ENCODE results near the gene MAGI2. TPM values are rescaled to one million over a fixed set of nuclear protein-coding genes. Genes with fewer than 3 reads are reported as not detected.

MAGI2 gene
- total and polyA plus RNA-seq, 2 experiments from 2014 or later = 10.4 to 26.4 TPM

DNA sequence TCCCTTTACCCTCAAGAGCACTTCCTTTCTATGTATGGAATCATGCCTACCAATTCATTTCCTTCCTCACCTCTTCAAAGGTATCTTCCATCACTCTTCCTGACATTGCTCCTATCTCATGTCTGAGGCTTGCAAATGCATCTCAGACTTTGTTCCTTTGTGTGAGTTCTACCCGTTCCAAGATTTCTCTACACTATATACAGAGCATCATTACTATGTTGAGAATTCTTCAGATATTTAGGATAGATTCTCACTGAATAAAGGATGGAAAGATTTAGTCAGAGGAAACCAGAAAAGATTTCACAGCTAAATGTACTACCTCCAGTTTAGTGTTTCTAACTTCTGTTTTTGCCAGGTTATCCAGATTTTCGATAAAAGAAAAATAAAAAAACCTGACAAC is 1192.2 kb downstream of the MAGI2 start:
- H4K20me1 ChIP-seq (replicated peaks; ENCODE audit: insufficient read depth) = no peaks in the 10 kb centered on the region
- H3K36me3 ChIP-seq (ENCODE audit: insufficient read depth) = no peaks in the 10 kb centered on the region
- Mint-ChIP-seq H3K4me3 (no peak overlapping the region), H3K27me3 (ENCODE audit: insufficient read depth, low read depth, poor library complexity) (peaks cover 3% of the 10 kb centered on the region), H3K9me3 (no peaks in the 10 kb centered on the region), H3K4me1 (peaks cover 19% of the 10 kb centered on the region), H3K36me3 (ENCODE audit: low read depth) (no peaks in the 10 kb centered on the region), H3K27ac (no peak overlapping the region)
- H3K4me1 ChIP-seq (ENCODE audit: insufficient read depth) = no peaks in the 10 kb centered on the region; the same call in 1 of the 2 replicates
- no peak overlapping the region for H3K4me2 ChIP-seq
- H3K27me3 ChIP-seq (ENCODE audit: insufficient read depth) = no peaks in the 10 kb centered on the region
- DNase-seq (ENCODE audit: low spot score) (no peak), ATAC-seq (no peak)
- no peaks in the 10 kb centered on the region for H3F3A ChIP-seq (replicated peaks; ENCODE audit: low read depth)
- no peak overlapping the region for H2AFZ ChIP-seq
- no peaks in the 10 kb centered on the region for H3K79me2 ChIP-seq (replicated peaks; ENCODE audit: insufficient read depth)
- H3K27ac ChIP-seq (ENCODE audit: low read depth) = no peak overlapping the region
- no peak overlapping the region for H3K4me3 ChIP-seq
- no peaks in the 10 kb centered on the region for H3K9me2 ChIP-seq (ENCODE audit: insufficient read depth)
- TF ChIP-seq, protein P1, sequence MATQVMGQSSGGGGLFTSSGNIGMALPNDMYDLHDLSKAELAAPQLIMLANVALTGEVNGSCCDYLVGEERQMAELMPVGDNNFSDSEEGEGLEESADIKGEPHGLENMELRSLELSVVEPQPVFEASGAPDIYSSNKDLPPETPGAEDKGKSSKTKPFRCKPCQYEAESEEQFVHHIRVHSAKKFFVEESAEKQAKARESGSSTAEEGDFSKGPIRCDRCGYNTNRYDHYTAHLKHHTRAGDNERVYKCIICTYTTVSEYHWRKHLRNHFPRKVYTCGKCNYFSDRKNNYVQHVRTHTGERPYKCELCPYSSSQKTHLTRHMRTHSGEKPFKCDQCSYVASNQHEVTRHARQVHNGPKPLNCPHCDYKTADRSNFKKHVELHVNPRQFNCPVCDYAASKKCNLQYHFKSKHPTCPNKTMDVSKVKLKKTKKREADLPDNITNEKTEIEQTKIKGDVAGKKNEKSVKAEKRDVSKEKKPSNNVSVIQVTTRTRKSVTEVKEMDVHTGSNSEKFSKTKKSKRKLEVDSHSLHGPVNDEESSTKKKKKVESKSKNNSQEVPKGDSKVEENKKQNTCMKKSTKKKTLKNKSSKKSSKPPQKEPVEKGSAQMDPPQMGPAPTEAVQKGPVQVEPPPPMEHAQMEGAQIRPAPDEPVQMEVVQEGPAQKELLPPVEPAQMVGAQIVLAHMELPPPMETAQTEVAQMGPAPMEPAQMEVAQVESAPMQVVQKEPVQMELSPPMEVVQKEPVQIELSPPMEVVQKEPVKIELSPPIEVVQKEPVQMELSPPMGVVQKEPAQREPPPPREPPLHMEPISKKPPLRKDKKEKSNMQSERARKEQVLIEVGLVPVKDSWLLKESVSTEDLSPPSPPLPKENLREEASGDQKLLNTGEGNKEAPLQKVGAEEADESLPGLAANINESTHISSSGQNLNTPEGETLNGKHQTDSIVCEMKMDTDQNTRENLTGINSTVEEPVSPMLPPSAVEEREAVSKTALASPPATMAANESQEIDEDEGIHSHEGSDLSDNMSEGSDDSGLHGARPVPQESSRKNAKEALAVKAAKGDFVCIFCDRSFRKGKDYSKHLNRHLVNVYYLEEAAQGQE (IDR thresholded peaks at IDR 0.05; ENCODE audit: unreplicated experiment) = no peak
- no peak for TF ChIP-seq ZNF114 (CRISPR knock-in tag; IDR thresholded peaks at IDR 0.05)
- no peak for TF ChIP-seq CREB1 (CRISPR knock-in tag; IDR thresholded peaks at IDR 0.05; ENCODE audit: low read depth)
- no peak for TF ChIP-seq EZH2 (IDR thresholded peaks at IDR 0.05; ENCODE audit: low read depth, unreplicated experiment)
- TF ChIP-seq EZH2phosphoT487 (IDR thresholded peaks at IDR 0.05; ENCODE audit: unreplicated experiment) = no peak
- TF ChIP-seq, protein P2, sequence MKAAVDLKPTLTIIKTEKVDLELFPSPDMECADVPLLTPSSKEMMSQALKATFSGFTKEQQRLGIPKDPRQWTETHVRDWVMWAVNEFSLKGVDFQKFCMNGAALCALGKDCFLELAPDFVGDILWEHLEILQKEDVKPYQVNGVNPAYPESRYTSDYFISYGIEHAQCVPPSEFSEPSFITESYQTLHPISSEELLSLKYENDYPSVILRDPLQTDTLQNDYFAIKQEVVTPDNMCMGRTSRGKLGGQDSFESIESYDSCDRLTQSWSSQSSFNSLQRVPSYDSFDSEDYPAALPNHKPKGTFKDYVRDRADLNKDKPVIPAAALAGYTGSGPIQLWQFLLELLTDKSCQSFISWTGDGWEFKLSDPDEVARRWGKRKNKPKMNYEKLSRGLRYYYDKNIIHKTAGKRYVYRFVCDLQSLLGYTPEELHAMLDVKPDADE (IDR thresholded peaks at IDR 0.05) = no peak
- TF ChIP-seq, protein P3, sequence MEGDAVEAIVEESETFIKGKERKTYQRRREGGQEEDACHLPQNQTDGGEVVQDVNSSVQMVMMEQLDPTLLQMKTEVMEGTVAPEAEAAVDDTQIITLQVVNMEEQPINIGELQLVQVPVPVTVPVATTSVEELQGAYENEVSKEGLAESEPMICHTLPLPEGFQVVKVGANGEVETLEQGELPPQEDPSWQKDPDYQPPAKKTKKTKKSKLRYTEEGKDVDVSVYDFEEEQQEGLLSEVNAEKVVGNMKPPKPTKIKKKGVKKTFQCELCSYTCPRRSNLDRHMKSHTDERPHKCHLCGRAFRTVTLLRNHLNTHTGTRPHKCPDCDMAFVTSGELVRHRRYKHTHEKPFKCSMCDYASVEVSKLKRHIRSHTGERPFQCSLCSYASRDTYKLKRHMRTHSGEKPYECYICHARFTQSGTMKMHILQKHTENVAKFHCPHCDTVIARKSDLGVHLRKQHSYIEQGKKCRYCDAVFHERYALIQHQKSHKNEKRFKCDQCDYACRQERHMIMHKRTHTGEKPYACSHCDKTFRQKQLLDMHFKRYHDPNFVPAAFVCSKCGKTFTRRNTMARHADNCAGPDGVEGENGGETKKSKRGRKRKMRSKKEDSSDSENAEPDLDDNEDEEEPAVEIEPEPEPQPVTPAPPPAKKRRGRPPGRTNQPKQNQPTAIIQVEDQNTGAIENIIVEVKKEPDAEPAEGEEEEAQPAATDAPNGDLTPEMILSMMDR (conservative IDR thresholded peaks at IDR 0.05; ENCODE audit: low read depth in 2 of 2) = no peak
- TF ChIP-seq NANOG (IDR thresholded peaks at IDR 0.05; ENCODE audit: borderline replicate concordance) = no peak
- TF ChIP-seq STAT1 (IDR thresholded peaks at IDR 0.05; ENCODE audit: unreplicated experiment) = no peak
- TF ChIP-seq ZNF331 (CRISPR knock-in tag; IDR thresholded peaks at IDR 0.05; ENCODE audit: low read depth) = no peak
- TF ChIP-seq JUNB (IDR thresholded peaks at IDR 0.05; ENCODE audit: unreplicated experiment) = no peak
- TF ChIP-seq, protein P4, sequence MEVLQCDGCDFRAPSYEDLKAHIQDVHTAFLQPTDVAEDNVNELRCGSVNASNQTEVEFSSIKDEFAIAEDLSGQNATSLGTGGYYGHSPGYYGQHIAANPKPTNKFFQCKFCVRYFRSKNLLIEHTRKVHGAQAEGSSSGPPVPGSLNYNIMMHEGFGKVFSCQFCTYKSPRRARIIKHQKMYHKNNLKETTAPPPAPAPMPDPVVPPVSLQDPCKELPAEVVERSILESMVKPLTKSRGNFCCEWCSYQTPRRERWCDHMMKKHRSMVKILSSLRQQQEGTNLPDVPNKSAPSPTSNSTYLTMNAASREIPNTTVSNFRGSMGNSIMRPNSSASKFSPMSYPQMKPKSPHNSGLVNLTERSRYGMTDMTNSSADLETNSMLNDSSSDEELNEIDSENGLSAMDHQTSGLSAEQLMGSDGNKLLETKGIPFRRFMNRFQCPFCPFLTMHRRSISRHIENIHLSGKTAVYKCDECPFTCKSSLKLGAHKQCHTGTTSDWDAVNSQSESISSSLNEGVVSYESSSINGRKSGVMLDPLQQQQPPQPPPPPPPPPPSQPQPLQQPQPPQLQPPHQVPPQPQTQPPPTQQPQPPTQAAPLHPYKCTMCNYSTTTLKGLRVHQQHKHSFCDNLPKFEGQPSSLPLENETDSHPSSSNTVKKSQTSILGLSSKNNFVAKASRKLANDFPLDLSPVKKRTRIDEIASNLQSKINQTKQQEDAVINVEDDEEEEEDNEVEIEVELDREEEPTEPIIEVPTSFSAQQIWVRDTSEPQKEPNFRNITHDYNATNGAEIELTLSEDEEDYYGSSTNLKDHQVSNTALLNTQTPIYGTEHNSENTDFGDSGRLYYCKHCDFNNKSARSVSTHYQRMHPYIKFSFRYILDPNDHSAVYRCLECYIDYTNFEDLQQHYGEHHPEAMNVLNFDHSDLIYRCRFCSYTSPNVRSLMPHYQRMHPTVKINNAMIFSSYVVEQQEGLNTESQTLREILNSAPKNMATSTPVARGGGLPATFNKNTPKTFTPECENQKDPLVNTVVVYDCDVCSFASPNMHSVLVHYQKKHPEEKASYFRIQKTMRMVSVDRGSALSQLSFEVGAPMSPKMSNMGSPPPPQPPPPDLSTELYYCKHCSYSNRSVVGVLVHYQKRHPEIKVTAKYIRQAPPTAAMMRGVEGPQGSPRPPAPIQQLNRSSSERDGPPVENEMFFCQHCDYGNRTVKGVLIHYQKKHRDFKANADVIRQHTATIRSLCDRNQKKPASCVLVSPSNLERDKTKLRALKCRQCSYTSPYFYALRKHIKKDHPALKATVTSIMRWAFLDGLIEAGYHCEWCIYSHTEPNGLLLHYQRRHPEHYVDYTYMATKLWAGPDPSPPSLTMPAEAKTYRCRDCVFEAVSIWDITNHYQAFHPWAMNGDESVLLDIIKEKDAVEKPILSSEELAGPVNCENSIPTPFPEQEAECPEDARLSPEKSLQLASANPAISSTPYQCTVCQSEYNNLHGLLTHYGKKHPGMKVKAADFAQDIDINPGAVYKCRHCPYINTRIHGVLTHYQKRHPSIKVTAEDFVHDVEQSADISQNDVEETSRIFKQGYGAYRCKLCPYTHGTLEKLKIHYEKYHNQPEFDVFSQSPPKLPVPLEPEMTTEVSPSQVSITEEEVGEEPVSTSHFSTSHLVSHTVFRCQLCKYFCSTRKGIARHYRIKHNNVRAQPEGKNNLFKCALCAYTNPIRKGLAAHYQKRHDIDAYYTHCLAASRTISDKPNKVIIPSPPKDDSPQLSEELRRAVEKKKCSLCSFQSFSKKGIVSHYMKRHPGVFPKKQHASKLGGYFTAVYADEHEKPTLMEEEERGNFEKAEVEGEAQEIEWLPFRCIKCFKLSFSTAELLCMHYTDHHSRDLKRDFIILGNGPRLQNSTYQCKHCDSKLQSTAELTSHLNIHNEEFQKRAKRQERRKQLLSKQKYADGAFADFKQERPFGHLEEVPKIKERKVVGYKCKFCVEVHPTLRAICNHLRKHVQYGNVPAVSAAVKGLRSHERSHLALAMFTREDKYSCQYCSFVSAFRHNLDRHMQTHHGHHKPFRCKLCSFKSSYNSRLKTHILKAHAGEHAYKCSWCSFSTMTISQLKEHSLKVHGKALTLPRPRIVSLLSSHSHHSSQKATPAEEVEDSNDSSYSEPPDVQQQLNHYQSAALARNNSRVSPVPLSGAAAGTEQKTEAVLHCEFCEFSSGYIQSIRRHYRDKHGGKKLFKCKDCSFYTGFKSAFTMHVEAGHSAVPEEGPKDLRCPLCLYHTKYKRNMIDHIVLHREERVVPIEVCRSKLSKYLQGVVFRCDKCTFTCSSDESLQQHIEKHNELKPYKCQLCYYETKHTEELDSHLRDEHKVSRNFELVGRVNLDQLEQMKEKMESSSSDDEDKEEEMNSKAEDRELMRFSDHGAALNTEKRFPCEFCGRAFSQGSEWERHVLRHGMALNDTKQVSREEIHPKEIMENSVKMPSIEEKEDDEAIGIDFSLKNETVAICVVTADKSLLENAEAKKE (CRISPR knock-in tag; IDR thresholded peaks at IDR 0.05) = no peak
- TF ChIP-seq POLR2AphosphoS5 (IDR thresholded peaks at IDR 0.05; ENCODE audit: low read depth) = no peak
